SU-DHL-6 (cell line): ENCODE results near the gene AGAP3.

Source experiments
- H2AFZ ChIP-seq: fragments of 200-600 bp; sonication (generic); 2 replicates; pipeline ENCODE4 v1.6.1; 2014; ENCODE audit warnings: low read depth, mild to moderate bottlenecking, moderate library complexity, mixed read lengths, antibody characterized with exemption, low read length; ENCODE audit not compliant: severe bottlenecking
- H3F3A ChIP-seq: fragments of 200-600 bp; shearing (Covaris generic); 2 replicates; pipeline ENCODE4 v1.6.0; 2016; ENCODE audit warnings: antibody characterized with exemption, mild to moderate bottlenecking; ENCODE audit not compliant: insufficient read depth
- H3K27ac ChIP-seq: fragments of 200-600 bp; sonication (generic); 2 replicates; pipeline ENCODE4 v1.5.1; 2016; ENCODE audit warnings: low read depth, mild to moderate bottlenecking, low read length, moderate library complexity, mixed read lengths
- H3K27me3 ChIP-seq: fragments of 200-600 bp; sonication (generic), shearing (Covaris generic); 2 replicates; pipeline ENCODE4 v1.6.0; 2014; ENCODE audit warnings: mild to moderate bottlenecking, low read length
- H3K36me3 ChIP-seq: fragments of 200-600 bp; sonication (generic); 2 replicates; pipeline ENCODE4 v1.6.1; 2014; ENCODE audit warnings: mild to moderate bottlenecking, low read length, mixed read lengths
- H3K4me2 ChIP-seq: fragments of 300-600, 200-600 bp; shearing (Covaris generic), sonication (generic); 2 replicates; pipeline ENCODE4 v1.6.0; 2014; ENCODE audit warnings: low read length, low read depth, mild to moderate bottlenecking; ENCODE audit not compliant: poor library complexity, severe bottlenecking
- H3K4me3 ChIP-seq: fragments of 200-600 bp; sonication (generic); 2 replicates; pipeline ENCODE4 v1.5.1; 2014; ENCODE audit warnings: antibody characterized with exemption, low read length, mild to moderate bottlenecking, mixed read lengths; ENCODE audit not compliant: insufficient read depth, poor library complexity, severe bottlenecking
- H3K79me2 ChIP-seq: fragments of 200-600 bp; sonication (generic); 2 replicates; pipeline ENCODE4 v1.6.1; 2014; ENCODE audit warnings: mild to moderate bottlenecking, low read length, moderate library complexity; ENCODE audit not compliant: insufficient read depth
- H3K9ac ChIP-seq: fragments of 200-600 bp; sonication (generic); 2 replicates; pipeline ENCODE4 v1.7.0; 2014; ENCODE audit warnings: mild to moderate bottlenecking, low read length
- H3K9me2 ChIP-seq: fragments of 200-600 bp; sonication (generic); replicated peaks from 2 replicates; pipeline ENCODE4 v1.6.1; 2014; ENCODE audit warnings: low read length; ENCODE audit not compliant: insufficient read depth
- H3K9me3 ChIP-seq: fragments of 200-600 bp; sonication (generic); 2 replicates; pipeline ENCODE4 v1.6.1; 2014; ENCODE audit warnings: low read length, mixed read lengths; ENCODE audit not compliant: insufficient read depth
- H4K20me1 ChIP-seq: fragments of 200-600 bp; sonication (generic); 2 replicates; pipeline ENCODE4 v1.6.1; 2014; ENCODE audit warnings: low read depth, mild to moderate bottlenecking, antibody characterized with exemption, low read length, moderate library complexity, mixed read lengths
- EZH2phosphoT487 ChIP-seq: fragments of 200-600 bp; sonication (generic), shearing (Covaris generic); conservative IDR thresholded peaks from 2 replicates; pipeline ENCODE4 v1.6.1; 2018; ENCODE audit warnings: mild to moderate bottlenecking, antibody characterized with exemption, low read length, moderate library complexity, mixed read lengths
- TF ChIP-seq, protein P1 (sequence below): fragments of 200-600 bp; sonication (generic); IDR thresholded peaks from one replicate; pipeline ENCODE4 v1.5.1; 2017; ENCODE audit warnings: antibody characterized with exemption, mild to moderate bottlenecking, low read length, moderate library complexity; ENCODE audit not compliant: insufficient read depth, poor library complexity, severe bottlenecking

Gene AGAP3

DNA sequence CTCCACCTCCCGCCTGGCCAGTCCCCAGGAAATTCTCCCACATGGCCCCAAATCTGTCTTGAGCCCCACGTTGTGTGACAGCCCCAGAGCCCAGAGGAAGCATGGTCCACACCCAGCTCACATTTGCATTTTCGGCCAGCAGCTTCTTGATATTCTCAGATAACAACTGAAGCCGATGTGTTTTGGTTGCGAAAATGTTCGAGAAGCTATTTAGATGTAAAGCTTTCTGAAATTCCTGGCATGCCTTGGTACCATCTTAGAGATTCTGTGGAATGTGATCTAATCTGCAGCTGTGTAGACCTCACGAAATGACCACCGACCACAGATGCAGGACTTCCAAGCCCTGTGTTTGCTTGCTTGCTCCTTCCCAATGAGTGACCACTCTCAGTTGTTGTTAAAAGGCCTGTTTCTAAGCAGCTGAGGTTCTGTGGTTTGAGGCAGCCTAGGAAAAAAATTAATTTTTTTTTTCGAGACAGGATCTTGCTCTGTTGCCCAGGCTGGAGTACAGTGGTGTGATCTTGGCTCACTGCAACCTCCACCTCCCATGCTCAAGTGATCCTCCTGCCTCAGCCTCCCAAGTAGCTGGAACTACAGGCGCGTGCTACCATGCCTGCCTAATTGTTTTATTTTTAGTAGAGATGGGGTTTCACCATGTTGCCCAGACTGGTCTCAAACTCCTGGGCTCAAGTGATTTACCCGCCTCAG, 18.1 kb upstream of the AGAP3 start:
- no peak overlapping the region for H3K9ac ChIP-seq
- no peaks in the 10 kb centered on the region for H3K9me3 ChIP-seq
- H3K9me2 ChIP-seq = no peaks in the 10 kb centered on the region
- no peak for TF ChIP-seq EZH2phosphoT487
- TF ChIP-seq, protein P1, sequence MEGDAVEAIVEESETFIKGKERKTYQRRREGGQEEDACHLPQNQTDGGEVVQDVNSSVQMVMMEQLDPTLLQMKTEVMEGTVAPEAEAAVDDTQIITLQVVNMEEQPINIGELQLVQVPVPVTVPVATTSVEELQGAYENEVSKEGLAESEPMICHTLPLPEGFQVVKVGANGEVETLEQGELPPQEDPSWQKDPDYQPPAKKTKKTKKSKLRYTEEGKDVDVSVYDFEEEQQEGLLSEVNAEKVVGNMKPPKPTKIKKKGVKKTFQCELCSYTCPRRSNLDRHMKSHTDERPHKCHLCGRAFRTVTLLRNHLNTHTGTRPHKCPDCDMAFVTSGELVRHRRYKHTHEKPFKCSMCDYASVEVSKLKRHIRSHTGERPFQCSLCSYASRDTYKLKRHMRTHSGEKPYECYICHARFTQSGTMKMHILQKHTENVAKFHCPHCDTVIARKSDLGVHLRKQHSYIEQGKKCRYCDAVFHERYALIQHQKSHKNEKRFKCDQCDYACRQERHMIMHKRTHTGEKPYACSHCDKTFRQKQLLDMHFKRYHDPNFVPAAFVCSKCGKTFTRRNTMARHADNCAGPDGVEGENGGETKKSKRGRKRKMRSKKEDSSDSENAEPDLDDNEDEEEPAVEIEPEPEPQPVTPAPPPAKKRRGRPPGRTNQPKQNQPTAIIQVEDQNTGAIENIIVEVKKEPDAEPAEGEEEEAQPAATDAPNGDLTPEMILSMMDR = no peak
- no peaks in the 10 kb centered on the region for H3K27me3 ChIP-seq
- no peak overlapping the region for H3K27ac ChIP-seq
- no peaks in the 10 kb centered on the region for H3K79me2 ChIP-seq
- H4K20me1 ChIP-seq = no peaks in the 10 kb centered on the region
- no peak overlapping the region for H2AFZ ChIP-seq
- no peak overlapping the region for H3K4me2 ChIP-seq
- H3K36me3 ChIP-seq = no peaks in the 10 kb centered on the region
- no peak overlapping the region for H3K4me3 ChIP-seq
- no peaks in the 10 kb centered on the region for H3F3A ChIP-seq

GRCh38 chr7:151069841-151070573, 16.3 kb upstream of the AGAP3 start:
- Histone ChIP-seq H3K4me2 (no peak overlapping the region), H3K79me2 (no peaks in the 10 kb centered on the region), H3K9ac (no peak overlapping the region), H3F3A (no peaks in the 10 kb centered on the region), H4K20me1 (no peaks in the 10 kb centered on the region), H3K27me3 (no peaks in the 10 kb centered on the region), H3K4me3 (no peak overlapping the region), H3K27ac (no peak overlapping the region), H3K9me3 (no peaks in the 10 kb centered on the region), H3K36me3 (no peaks in the 10 kb centered on the region), H2AFZ (no peak overlapping the region), H3K9me2 (no peaks in the 10 kb centered on the region)
- TF ChIP-seq, protein P1 = no peak
- TF ChIP-seq EZH2phosphoT487 = no peak

GRCh38 chr7:151070574-151070960, 15.7 kb upstream of the AGAP3 start:
- Histone ChIP-seq H3K4me2 (no peak overlapping the region), H3F3A (no peaks in the 10 kb centered on the region), H3K9me2 (no peaks in the 10 kb centered on the region), H4K20me1 (no peaks in the 10 kb centered on the region), H3K4me3 (no peak overlapping the region), H3K27me3 (no peaks in the 10 kb centered on the region), H3K27ac (no peak overlapping the region), H3K79me2 (no peaks in the 10 kb centered on the region), H2AFZ (no peak overlapping the region), H3K9ac (no peak overlapping the region), H3K9me3 (no peaks in the 10 kb centered on the region), H3K36me3 (no peaks in the 10 kb centered on the region)
- no peak for TF ChIP-seq EZH2phosphoT487
- TF ChIP-seq, protein P1 = no peak
